Measurements from ENCODE around the gene MSH5. TPM values are rescaled to one million over a fixed set of nuclear protein-coding genes. Genes with fewer than 3 reads are reported as not detected.

Gene MSH5
- total and polyA plus RNA-seq, 2 of the 13 experiments (the other 11 are each of a cell fraction or from before 2014, with no cell fraction given) = 10.2 to 38.7 TPM

GRCh38 chr6:31769684-31770371 is 30.0 kb downstream of the MSH5 start (continued):
- TF ChIP-seq, protein P1, sequence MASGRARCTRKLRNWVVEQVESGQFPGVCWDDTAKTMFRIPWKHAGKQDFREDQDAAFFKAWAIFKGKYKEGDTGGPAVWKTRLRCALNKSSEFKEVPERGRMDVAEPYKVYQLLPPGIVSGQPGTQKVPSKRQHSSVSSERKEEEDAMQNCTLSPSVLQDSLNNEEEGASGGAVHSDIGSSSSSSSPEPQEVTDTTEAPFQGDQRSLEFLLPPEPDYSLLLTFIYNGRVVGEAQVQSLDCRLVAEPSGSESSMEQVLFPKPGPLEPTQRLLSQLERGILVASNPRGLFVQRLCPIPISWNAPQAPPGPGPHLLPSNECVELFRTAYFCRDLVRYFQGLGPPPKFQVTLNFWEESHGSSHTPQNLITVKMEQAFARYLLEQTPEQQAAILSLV (CRISPR knock-in tag; IDR thresholded peaks at IDR 0.05; ENCODE audit: borderline replicate concordance) = 0 out of 2 replicates have a peak, but pooled peaks have one; percentile 44
- peak; percentile 44; the same call in 1 of the 2 replicates for TF ChIP-seq FOXA3 (CRISPR knock-in tag; IDR thresholded peaks at IDR 0.05)
- TF ChIP-seq ZNF597 (CRISPR knock-in tag; IDR thresholded peaks at IDR 0.05) = no peak
- TF ChIP-seq ZNF317 (CRISPR knock-in tag; IDR thresholded peaks at IDR 0.05) = no peak
- TF ChIP-seq, protein P2, sequence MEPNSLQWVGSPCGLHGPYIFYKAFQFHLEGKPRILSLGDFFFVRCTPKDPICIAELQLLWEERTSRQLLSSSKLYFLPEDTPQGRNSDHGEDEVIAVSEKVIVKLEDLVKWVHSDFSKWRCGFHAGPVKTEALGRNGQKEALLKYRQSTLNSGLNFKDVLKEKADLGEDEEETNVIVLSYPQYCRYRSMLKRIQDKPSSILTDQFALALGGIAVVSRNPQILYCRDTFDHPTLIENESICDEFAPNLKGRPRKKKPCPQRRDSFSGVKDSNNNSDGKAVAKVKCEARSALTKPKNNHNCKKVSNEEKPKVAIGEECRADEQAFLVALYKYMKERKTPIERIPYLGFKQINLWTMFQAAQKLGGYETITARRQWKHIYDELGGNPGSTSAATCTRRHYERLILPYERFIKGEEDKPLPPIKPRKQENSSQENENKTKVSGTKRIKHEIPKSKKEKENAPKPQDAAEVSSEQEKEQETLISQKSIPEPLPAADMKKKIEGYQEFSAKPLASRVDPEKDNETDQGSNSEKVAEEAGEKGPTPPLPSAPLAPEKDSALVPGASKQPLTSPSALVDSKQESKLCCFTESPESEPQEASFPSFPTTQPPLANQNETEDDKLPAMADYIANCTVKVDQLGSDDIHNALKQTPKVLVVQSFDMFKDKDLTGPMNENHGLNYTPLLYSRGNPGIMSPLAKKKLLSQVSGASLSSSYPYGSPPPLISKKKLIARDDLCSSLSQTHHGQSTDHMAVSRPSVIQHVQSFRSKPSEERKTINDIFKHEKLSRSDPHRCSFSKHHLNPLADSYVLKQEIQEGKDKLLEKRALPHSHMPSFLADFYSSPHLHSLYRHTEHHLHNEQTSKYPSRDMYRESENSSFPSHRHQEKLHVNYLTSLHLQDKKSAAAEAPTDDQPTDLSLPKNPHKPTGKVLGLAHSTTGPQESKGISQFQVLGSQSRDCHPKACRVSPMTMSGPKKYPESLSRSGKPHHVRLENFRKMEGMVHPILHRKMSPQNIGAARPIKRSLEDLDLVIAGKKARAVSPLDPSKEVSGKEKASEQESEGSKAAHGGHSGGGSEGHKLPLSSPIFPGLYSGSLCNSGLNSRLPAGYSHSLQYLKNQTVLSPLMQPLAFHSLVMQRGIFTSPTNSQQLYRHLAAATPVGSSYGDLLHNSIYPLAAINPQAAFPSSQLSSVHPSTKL (CRISPR knock-in tag; IDR thresholded peaks at IDR 0.05) = peak; percentile 61
- TF ChIP-seq FOXM1 (CRISPR knock-in tag; IDR thresholded peaks at IDR 0.05) = no peak
- no peak for TF ChIP-seq KAT2B (IDR thresholded peaks at IDR 0.05; ENCODE audit: borderline replicate concordance, low read depth, low read length)
- TF ChIP-seq ZNF780A (CRISPR knock-in tag; IDR thresholded peaks at IDR 0.05) = no peak
- TF ChIP-seq MEIS2 (CRISPR knock-in tag; IDR thresholded peaks at IDR 0.05) = no peak
- TF ChIP-seq ZNF567 (CRISPR knock-in tag; IDR thresholded peaks at IDR 0.05; ENCODE audit: borderline replicate concordance) = 0 out of 2 replicates have a peak, but pooled peaks have one; percentile 51
- TF ChIP-seq NPAS2 (CRISPR knock-in tag; IDR thresholded peaks at IDR 0.05; ENCODE audit: borderline replicate concordance) = no peak
- peak; percentile 61 for TF ChIP-seq SOX5 (CRISPR knock-in tag; IDR thresholded peaks at IDR 0.05; ENCODE audit: borderline replicate concordance)
- TF ChIP-seq CREM (IDR thresholded peaks at IDR 0.05) = no peak
- TF ChIP-seq CREM (CRISPR knock-in tag; IDR thresholded peaks at IDR 0.05) = no peak
- TF ChIP-seq, protein P3, sequence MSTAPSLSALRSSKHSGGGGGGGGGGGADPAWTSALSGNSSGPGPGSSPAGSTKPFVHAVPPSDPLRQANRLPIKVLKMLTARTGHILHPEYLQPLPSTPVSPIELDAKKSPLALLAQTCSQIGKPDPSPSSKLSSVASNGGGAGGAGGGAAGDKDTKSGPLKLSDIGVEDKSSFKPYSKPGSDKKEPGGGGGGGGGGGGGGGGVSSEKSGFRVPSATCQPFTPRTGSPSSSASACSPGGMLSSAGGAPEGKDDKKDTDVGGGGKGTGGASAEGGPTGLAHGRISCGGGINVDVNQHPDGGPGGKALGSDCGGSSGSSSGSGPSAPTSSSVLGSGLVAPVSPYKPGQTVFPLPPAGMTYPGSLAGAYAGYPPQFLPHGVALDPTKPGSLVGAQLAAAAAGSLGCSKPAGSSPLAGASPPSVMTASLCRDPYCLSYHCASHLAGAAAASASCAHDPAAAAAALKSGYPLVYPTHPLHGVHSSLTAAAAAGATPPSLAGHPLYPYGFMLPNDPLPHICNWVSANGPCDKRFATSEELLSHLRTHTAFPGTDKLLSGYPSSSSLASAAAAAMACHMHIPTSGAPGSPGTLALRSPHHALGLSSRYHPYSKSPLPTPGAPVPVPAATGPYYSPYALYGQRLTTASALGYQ (CRISPR knock-in tag; IDR thresholded peaks at IDR 0.05) = no peak
- no peak; the same call in 1 of the 2 replicates for TF ChIP-seq RFX3 (CRISPR knock-in tag; IDR thresholded peaks at IDR 0.05)
- no peak for TF ChIP-seq GTF3A (CRISPR knock-in tag; conservative IDR thresholded peaks at IDR 0.05)
- no peak for TF ChIP-seq TMF1 (CRISPR knock-in tag; IDR thresholded peaks at IDR 0.05; ENCODE audit: low read depth)
- TF ChIP-seq BRCA1 (CRISPR knock-in tag; IDR thresholded peaks at IDR 0.05) = no peak
- TF ChIP-seq ZNF101 (CRISPR knock-in tag; IDR thresholded peaks at IDR 0.05; ENCODE audit: borderline replicate concordance, low read depth) = no peak
- TF ChIP-seq PHF5A (CRISPR knock-in tag; IDR thresholded peaks at IDR 0.05; ENCODE audit: low read depth, unreplicated experiment) = peak; percentile 80
- TF ChIP-seq, protein P4, sequence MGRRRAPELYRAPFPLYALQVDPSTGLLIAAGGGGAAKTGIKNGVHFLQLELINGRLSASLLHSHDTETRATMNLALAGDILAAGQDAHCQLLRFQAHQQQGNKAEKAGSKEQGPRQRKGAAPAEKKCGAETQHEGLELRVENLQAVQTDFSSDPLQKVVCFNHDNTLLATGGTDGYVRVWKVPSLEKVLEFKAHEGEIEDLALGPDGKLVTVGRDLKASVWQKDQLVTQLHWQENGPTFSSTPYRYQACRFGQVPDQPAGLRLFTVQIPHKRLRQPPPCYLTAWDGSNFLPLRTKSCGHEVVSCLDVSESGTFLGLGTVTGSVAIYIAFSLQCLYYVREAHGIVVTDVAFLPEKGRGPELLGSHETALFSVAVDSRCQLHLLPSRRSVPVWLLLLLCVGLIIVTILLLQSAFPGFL (CRISPR knock-in tag; IDR thresholded peaks at IDR 0.05) = no peak

Data from HepG2 (cell line).